SK-N-MC (cell line): ENCODE results near the gene RAB35.
A peak's percentile ranks its signal among the peaks of the same experiment; 100 is the strongest.

ENCODE experiments used
- DNase-seq: peaks from one replicate; pipeline ENCODE4 v3.0.0-alpha.2; 2011; ENCODE audit warnings: low read depth, low spot score
- H3K27ac ChIP-seq: fragments of 200-600 bp; sonication (generic); 2 replicates; pipeline ENCODE4 v1.5.1; 2016; ENCODE audit warnings: mixed run types
- H3K36me3 ChIP-seq: fragments of 200-600 bp; sonication (generic); 2 replicates; pipeline ENCODE4 v1.6.1; 2017; ENCODE audit warnings: antibody characterized with exemption, low read length, mixed read lengths; ENCODE audit not compliant: insufficient read depth
- H3K4me3 ChIP-seq: fragments of 200-600 bp; sonication (generic); 2 replicates; pipeline ENCODE4 v1.5.1; 2016
- H3K9ac ChIP-seq: fragments of 200-600 bp; sonication (generic); 2 replicates; pipeline ENCODE4 v1.8.0; 2017; ENCODE audit warnings: mixed run types, mixed read lengths; ENCODE audit not compliant: insufficient read length
- H3K9me3 ChIP-seq: fragments of 200-600 bp; sonication (generic); 2 replicates; pipeline ENCODE4 v1.6.1; 2017; ENCODE audit warnings: low read depth, mild to moderate bottlenecking, antibody characterized with exemption, low read length, moderate library complexity, mixed read lengths
- EZH2 ChIP-seq: fragments of 200-600 bp; sonication (generic); IDR thresholded peaks from one replicate; pipeline ENCODE4 v1.6.1; 2017; ENCODE audit warnings: antibody characterized with exemption
- FOXP2 ChIP-seq: optimal IDR thresholded peaks from 2 replicates; pipeline ENCODE3; 2011; ENCODE audit warnings: mild to moderate bottlenecking, moderate library complexity; ENCODE audit not compliant: insufficient read depth; ENCODE audit errors: extremely low read length, control extremely low read depth
- POLR2AphosphoS5 ChIP-seq: IDR thresholded peaks from 2 replicates; pipeline ENCODE4 v1.6.1; 2012; ENCODE audit warnings: mild to moderate bottlenecking, low read depth, low read length, borderline replicate concordance

Gene RAB35

GRCh38 chr12:120089796-120090195, 26.8 kb downstream of the RAB35 start:
- no peaks in the 10 kb centered on the region for H3K9me3 ChIP-seq
- H3K9ac ChIP-seq: no peak overlapping the region
- no peak for DNase-seq
- no peak overlapping the region for H3K4me3 ChIP-seq
- no peaks in the 10 kb centered on the region for H3K36me3 ChIP-seq
- no peak for TF ChIP-seq EZH2
- H3K27ac ChIP-seq: no peak overlapping the region

DNA sequence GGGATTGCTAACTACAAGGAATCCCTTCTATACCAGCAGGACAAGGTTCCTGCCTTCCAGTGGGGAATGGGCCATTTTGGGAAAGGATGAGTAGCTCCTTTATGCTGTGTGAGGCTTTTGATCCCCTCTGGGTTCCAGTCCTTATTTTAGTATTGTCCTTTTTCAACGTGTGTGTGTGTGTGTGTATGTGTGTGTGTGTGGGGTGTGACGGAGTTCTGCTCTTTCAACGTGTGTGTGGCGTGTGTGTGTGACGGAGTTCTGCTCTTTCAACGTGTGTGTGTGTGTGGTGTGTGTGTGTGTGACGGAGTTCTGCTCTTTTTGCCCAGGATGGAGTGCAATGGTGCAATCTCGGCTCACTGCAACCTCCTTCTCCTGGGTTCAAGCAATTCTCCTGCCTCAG, 27.4 kb downstream of the RAB35 start:
- no peak for DNase-seq

DNA sequence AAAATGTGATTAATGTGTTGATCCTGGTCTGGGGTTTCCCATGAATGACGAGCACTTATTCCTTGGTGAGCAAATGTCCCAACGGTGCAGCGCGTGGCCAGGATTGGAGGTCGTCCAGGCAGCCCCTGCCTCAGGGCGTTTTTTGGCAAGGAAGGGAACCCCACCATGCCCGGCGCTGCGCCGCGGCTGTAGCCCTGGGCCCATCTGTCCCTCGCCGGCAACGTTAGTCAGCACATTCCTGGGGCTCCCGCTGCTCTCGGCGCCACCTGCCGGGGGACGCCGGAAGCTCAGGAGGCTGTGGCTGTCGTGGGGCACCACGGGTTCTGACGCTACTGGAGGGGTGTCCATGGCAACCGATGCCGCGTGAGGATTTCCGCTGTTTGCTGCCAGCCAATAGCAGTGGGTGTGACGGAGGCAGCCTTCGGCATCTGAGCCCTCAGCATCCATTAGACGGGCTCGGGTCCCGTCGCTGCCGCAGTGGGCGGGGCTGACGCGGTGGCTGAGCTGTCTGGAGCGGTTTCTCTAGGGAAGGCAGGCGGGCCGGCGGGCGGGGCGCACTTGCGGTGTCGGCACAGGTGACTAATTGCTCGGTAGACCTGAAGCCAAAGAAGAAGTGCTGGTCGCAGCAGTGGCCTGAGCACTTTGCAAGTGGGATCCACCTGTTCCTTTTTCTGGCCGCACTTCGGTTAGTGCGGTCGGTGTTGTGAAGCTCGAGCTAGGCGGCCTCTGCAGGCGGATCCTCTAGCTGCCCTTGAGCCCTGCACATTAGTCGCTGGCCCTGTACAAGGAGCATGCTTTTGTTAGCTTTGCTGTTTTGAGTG, 29.5 kb downstream of the RAB35 start:
- peak overlapping the region; percentile 80 for H3K4me3 ChIP-seq
- H3K36me3 ChIP-seq: no peaks in the 10 kb centered on the region
- H3K9me3 ChIP-seq: no peaks in the 10 kb centered on the region
- H3K27ac ChIP-seq: peak overlapping the region; percentile 96
- peak; percentile 98 for DNase-seq
- TF ChIP-seq EZH2 (no peak), POLR2AphosphoS5 (peak; percentile 74), FOXP2 (peak; percentile 98)
- H3K9ac ChIP-seq: peak overlapping the region; percentile 83

More for the DNA sequence above, 27.4 kb downstream of the RAB35 start:
- no peak overlapping the region for H3K27ac ChIP-seq
- H3K9me3 ChIP-seq: no peaks in the 10 kb centered on the region
- TF ChIP-seq FOXP2 (no peak), EZH2 (no peak), POLR2AphosphoS5 (no peak)
- no peaks in the 10 kb centered on the region for H3K36me3 ChIP-seq
- H3K9ac ChIP-seq: no peak overlapping the region
- no peak overlapping the region for H3K4me3 ChIP-seq

- DNase-seq: no peak
- Histone ChIP-seq H3K27ac (peak overlapping the region; percentile 96), H3K9me3 (no peaks in the 10 kb centered on the region), H3K9ac (peak overlapping the region; percentile 83), H3K4me3 (peak overlapping the region; percentile 80), H3K36me3 (no peaks in the 10 kb centered on the region)
- no peak for TF ChIP-seq FOXP2
- TF ChIP-seq EZH2: no peak
Observed at GRCh38 chr12:120085920-120086645, 30.5 kb downstream of the RAB35 start.

GRCh38 chr12:120081641-120082040, 34.9 kb downstream of the RAB35 start:
- TF ChIP-seq FOXP2: no peak
- no peak for TF ChIP-seq EZH2
- no peak for TF ChIP-seq POLR2AphosphoS5
- H3K9me3 ChIP-seq: no peaks in the 10 kb centered on the region
- no peak overlapping the region for H3K9ac ChIP-seq
- H3K27ac ChIP-seq: no peak overlapping the region
- H3K36me3 ChIP-seq: no peaks in the 10 kb centered on the region
- no peak overlapping the region for H3K4me3 ChIP-seq
- DNase-seq: no peak

GRCh38 chr12:120079411-120080400, 36.8 kb downstream of the RAB35 start:
- H3K27ac ChIP-seq: no peak overlapping the region
- TF ChIP-seq FOXP2: no peak
- no peak for TF ChIP-seq EZH2
- TF ChIP-seq POLR2AphosphoS5: no peak
- no peak for DNase-seq
- H3K4me3 ChIP-seq: no peak overlapping the region
- no peaks in the 10 kb centered on the region for H3K36me3 ChIP-seq
- no peaks in the 10 kb centered on the region for H3K9me3 ChIP-seq
- H3K9ac ChIP-seq: no peak overlapping the region

DNA sequence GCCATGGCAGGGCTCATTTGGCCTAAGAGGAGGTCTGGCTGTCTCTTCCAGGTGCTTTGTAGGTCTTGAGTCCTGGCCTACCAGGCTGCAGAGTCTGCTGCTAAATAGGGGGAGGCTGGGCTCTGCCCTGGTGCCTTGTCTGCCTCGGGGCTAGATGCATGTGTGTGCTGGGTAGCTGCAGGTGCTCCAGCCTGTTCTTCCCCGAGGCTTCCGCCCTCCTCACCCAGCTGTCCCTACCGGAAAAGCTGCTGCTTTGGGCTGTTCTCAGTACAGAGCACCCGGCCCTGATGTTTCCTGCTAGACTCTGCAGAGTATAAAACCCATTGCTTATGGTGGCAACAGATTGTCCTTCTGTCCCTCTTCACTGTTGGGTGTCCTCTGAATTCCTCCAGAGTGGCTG, 37.7 kb downstream of the RAB35 start:
- H3K27ac ChIP-seq: no peak overlapping the region

DNA sequence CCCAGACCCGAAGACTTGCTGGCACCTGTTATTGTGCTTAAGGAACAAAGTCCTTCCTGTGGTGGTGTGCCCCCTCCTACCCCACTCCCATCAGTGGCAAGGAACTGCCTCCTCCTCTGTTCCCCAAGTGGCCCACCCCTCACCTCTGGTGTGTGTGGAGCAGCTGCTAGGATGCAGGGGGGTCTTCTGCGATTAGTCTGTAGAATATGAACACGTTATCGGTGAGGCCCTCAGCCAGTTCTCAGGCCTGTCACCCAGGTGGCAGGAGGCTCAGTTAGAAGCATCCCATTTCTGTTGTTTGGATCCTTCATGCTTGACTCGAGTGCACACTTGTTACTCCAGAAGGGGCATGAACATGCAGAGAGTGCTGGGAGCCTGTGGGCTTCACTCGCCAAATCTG, 39.3 kb downstream of the RAB35 start:
- no peak overlapping the region for H3K27ac ChIP-seq
- no peak for TF ChIP-seq EZH2
- no peak for TF ChIP-seq FOXP2
- no peak for TF ChIP-seq POLR2AphosphoS5
- no peak for DNase-seq
- H3K4me3 ChIP-seq: no peak overlapping the region
- no peak overlapping the region for H3K9ac ChIP-seq
- no peaks in the 10 kb centered on the region for H3K36me3 ChIP-seq
- no peaks in the 10 kb centered on the region for H3K9me3 ChIP-seq

More for the DNA sequence above, 37.7 kb downstream of the RAB35 start:
- DNase-seq: no peak
- H3K9ac ChIP-seq: no peak overlapping the region
- H3K4me3 ChIP-seq: no peak overlapping the region
- no peaks in the 10 kb centered on the region for H3K36me3 ChIP-seq
- no peaks in the 10 kb centered on the region for H3K9me3 ChIP-seq
- no peak for TF ChIP-seq EZH2
- no peak for TF ChIP-seq FOXP2
- TF ChIP-seq POLR2AphosphoS5: no peak
